B cell (primary cell): ENCODE measurements around the gene PLD5. TPM values are rescaled to one million over a fixed set of nuclear protein-coding genes. Genes with fewer than 3 reads are reported as not detected.
"Not testable (repeated sequence)": the region's sequence is repeated elsewhere in the genome, so short reads cannot be mapped to it uniquely, and the experiment has no call there.

Experiments
- ATAC-seq: fragments of 200-7000 bp; cut with Tn5 transposase; one replicate; pipeline ENCODE4 v1.10.0; 2021; ENCODE audit warnings: low read depth, mild to moderate bottlenecking, moderate number of reproducible peaks, moderate library complexity
- CTCF ChIA-PET: fragments of 350-600 bp; sonication (Branson Sonifier 250); formaldehyde crosslinking; loops from one replicate; lab custom pipeline; 2021; ENCODE audit warnings: antibody characterized with exemption, inconsistent platforms; lab: Charles Lee
- POLR2A ChIA-PET: fragments of 350-600 bp; sonication (Branson Sonifier 250); formaldehyde crosslinking; loops from one replicate; lab custom pipeline; 2021; ENCODE audit warnings: antibody characterized with exemption; lab: Charles Lee
- DNase-seq: peaks from one replicate; pipeline ENCODE4 v3.0.0; 2013
- H2AFZ ChIP-seq: 2 replicates; pipeline ENCODE4 v1.6.1; 2012; ENCODE audit warnings: mild to moderate bottlenecking, low read depth, low read length; ENCODE audit not compliant: insufficient read depth, poor library complexity, severe bottlenecking
- H3K27ac ChIP-seq, 2 donors: 1 replicate in 1 of 2; 2 replicates in 1 of 2; pipeline ENCODE4 v1.5.1; 2012 to 2013; ENCODE audit warnings: low read length in 2 of 2, mild to moderate bottlenecking in 2 of 2, moderate library complexity in 1 of 2
- H3K27me3 ChIP-seq, 4 experiments: fragments of 200-600 bp in 1 of 4; sonication (generic) in 1 of 4; replicated peaks in 1 of 4; 1 replicate in 2 of 4; 2 replicates in 2 of 4; pipeline versions ENCODE4 v1.6.1 to v1.7.0; 2013 to 2016; ENCODE audit warnings: low read length in 3 of 4, mild to moderate bottlenecking in 2 of 4, mixed read lengths in 1 of 4, moderate library complexity in 1 of 4; ENCODE audit not compliant: insufficient read depth in 4 of 4, control insufficient read depth in 3 of 4; ENCODE audit errors: control extremely low read depth in 1 of 4
- H3K36me3 ChIP-seq, 2 experiments: replicated peaks in 1 of 2; 1 replicate in 1 of 2; 2 replicates in 1 of 2; pipeline versions ENCODE4 v1.6.1 to v1.7.1; 2013; ENCODE audit warnings: low read length in 1 of 2; ENCODE audit not compliant: insufficient read depth in 2 of 2, control insufficient read depth in 1 of 2; ENCODE audit errors: control extremely low read depth in 1 of 2, extremely low read depth in 1 of 2
- H3K4me1 ChIP-seq, 2 donors: fragments of 200-600 bp in 1 of 2; sonication (generic) in 1 of 2; 1 replicate in 1 of 2; 2 replicates in 1 of 2; pipeline versions ENCODE4 v1.5.1 to v1.6.1; 2013 to 2017; ENCODE audit warnings: low read length in 2 of 2; ENCODE audit not compliant: control insufficient read depth in 2 of 2, insufficient read depth in 2 of 2
- H3K4me2 ChIP-seq: replicated peaks from 2 replicates; pipeline ENCODE3; 2012; ENCODE audit warnings: mild to moderate bottlenecking, low read depth, low read length; ENCODE audit not compliant: poor library complexity, severe bottlenecking
- H3K4me3 ChIP-seq, 5 experiments: fragments of 200-600 bp in 1 of 5; sonication (generic) in 1 of 5; 1 replicate in 3 of 5; 2 replicates in 2 of 5; pipeline versions ENCODE4 v1.5.1 to v1.7.0; 2011 to 2016; ENCODE audit warnings: low read length in 4 of 5, mild to moderate bottlenecking in 4 of 5, low read depth in 2 of 5, control low read depth in 1 of 5, moderate library complexity in 1 of 5; ENCODE audit not compliant: insufficient read depth in 1 of 5; ENCODE audit errors: control extremely low read depth in 1 of 5, extremely low read depth in 1 of 5
- H3K79me2 ChIP-seq: fragments of 200-600 bp; sonication (generic); one replicate; pipeline ENCODE4 v1.6.0; 2016; ENCODE audit warnings: low read length; ENCODE audit not compliant: control insufficient read depth, insufficient read depth
- H3K9ac ChIP-seq: fragments of 200-600 bp; sonication (generic); 2 replicates; pipeline ENCODE4 v1.6.1; 2017; ENCODE audit warnings: mild to moderate bottlenecking, low read length, moderate library complexity
- H3K9me3 ChIP-seq, 3 donors: one replicate each; pipeline versions ENCODE4 v1.6.1 to v1.7.1; 2013; ENCODE audit warnings: low read length in 2 of 3; ENCODE audit not compliant: control insufficient read depth in 2 of 3, insufficient read depth in 1 of 3; ENCODE audit errors: control extremely low read depth in 1 of 3
- H4K20me1 ChIP-seq: 2 replicates; pipeline ENCODE4 v1.6.0; 2012; ENCODE audit warnings: mild to moderate bottlenecking, low read length; ENCODE audit not compliant: insufficient read depth, control insufficient read depth, poor library complexity, severe bottlenecking
- H3K27ac Mint-ChIP-seq: one replicate; pipeline ENCODE4 v1.8.0; 2021; ENCODE audit warnings: mixed read lengths
- H3K27me3 Mint-ChIP-seq: one replicate; pipeline ENCODE4 v1.8.0; 2021; ENCODE audit warnings: mixed read lengths
- H3K4me1 Mint-ChIP-seq: one replicate; pipeline ENCODE4 v1.8.0; 2021; ENCODE audit warnings: mixed read lengths
- H3K4me3 Mint-ChIP-seq: one replicate; pipeline ENCODE4 v1.8.0; 2021; ENCODE audit warnings: mixed read lengths
- H3K9me3 Mint-ChIP-seq: one replicate; pipeline ENCODE4 v1.8.0; 2022; ENCODE audit warnings: mixed read lengths; ENCODE audit not compliant: insufficient read depth
- EZH2 ChIP-seq: IDR thresholded peaks from 2 replicates; pipeline ENCODE4 v1.6.1; 2012; ENCODE audit warnings: borderline replicate concordance, low read depth, mild to moderate bottlenecking, moderate library complexity, low read length; ENCODE audit not compliant: insufficient read depth, poor library complexity, severe bottlenecking
- WGBS: methylation state at CpG from one replicate; pipeline ENCODE4 v1.1.5; 2013; ENCODE audit warnings: missing lambda C conversion rate; ENCODE audit not compliant: insufficient coverage; 5-methylcytosine and 5-hydroxymethylcytosine counted together
- intact Hi-C: fragments of 100-400 bp; cut with micrococcal nuclease; formaldehyde crosslinking; loops from one replicate; pipeline ENCODE4 v1.10.0; 2022
- polyA plus RNA-seq: library from polyadenylated mRNA; depleted of rRNA; stranded (reverse); fragments of >200 nt; gene quantifications from 2 replicates; pipeline ENCODE4 v1.2.3, GENCODE V29; 2012
- total RNA-seq, 2 donors: library from RNA; stranded (reverse); fragments of 120-200 nt in 1 of 2; gene quantifications; 1 replicate in 1 of 2; 2 replicates in 1 of 2; pipeline versions ENCODE4 v1.2.3 to v1.2.4, GENCODE V29; 2013 to 2022
- TF ChIP-seq, protein P1 (sequence below): fragments of 200-600 bp; IDR thresholded peaks from one replicate; pipeline ENCODE4 v1.8.0; 2022; ENCODE audit warnings: antibody characterized with exemption, mild to moderate bottlenecking

The PLD5 gene
- total and polyA plus RNA-seq, 2 donors (not counting 1 experiment from before 2014, with no cell fraction given): 0.37 to 1.9 TPM

- peaks cover 3% of the 10 kb centered on the region for H3K27me3 Mint-ChIP-seq
- H3K36me3 ChIP-seq: no peaks in the 10 kb centered on the region
- H3K27ac ChIP-seq: no peak overlapping the region
- no peaks in the 10 kb centered on the region for H3K9me3 ChIP-seq
- H3K4me2 ChIP-seq: no peak overlapping the region
- no peak for ATAC-seq
- CTCF ChIA-PET: no interaction called here
- H3K4me1 Mint-ChIP-seq: no peaks in the 10 kb centered on the region
- no peaks in the 10 kb centered on the region for H3K79me2 ChIP-seq
- peaks cover 2% of the 10 kb centered on the region for H3K9me3 Mint-ChIP-seq
- WGBS: 94% methylated on average over 2 of the region's 2 CpGs
- intact Hi-C loops: no loop called here
- no peak overlapping the region for H3K27ac Mint-ChIP-seq
- TF ChIP-seq, protein P1, sequence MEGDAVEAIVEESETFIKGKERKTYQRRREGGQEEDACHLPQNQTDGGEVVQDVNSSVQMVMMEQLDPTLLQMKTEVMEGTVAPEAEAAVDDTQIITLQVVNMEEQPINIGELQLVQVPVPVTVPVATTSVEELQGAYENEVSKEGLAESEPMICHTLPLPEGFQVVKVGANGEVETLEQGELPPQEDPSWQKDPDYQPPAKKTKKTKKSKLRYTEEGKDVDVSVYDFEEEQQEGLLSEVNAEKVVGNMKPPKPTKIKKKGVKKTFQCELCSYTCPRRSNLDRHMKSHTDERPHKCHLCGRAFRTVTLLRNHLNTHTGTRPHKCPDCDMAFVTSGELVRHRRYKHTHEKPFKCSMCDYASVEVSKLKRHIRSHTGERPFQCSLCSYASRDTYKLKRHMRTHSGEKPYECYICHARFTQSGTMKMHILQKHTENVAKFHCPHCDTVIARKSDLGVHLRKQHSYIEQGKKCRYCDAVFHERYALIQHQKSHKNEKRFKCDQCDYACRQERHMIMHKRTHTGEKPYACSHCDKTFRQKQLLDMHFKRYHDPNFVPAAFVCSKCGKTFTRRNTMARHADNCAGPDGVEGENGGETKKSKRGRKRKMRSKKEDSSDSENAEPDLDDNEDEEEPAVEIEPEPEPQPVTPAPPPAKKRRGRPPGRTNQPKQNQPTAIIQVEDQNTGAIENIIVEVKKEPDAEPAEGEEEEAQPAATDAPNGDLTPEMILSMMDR: no peak
- no peak for TF ChIP-seq EZH2
- no peaks in the 10 kb centered on the region for H3K27me3 ChIP-seq
- H3K4me3 Mint-ChIP-seq: no peak overlapping the region
- H4K20me1 ChIP-seq: no peaks in the 10 kb centered on the region
- no peak overlapping the region for H2AFZ ChIP-seq
- H3K9ac ChIP-seq: no peak overlapping the region
- no peak for DNase-seq
- H3K4me3 ChIP-seq: no peak overlapping the region
- POLR2A ChIA-PET: no interaction called here
- H3K4me1 ChIP-seq: no peaks in the 10 kb centered on the region
Measured at GRCh38 chr1:242219298-242219901, 305.1 kb downstream of the PLD5 start.

DNA sequence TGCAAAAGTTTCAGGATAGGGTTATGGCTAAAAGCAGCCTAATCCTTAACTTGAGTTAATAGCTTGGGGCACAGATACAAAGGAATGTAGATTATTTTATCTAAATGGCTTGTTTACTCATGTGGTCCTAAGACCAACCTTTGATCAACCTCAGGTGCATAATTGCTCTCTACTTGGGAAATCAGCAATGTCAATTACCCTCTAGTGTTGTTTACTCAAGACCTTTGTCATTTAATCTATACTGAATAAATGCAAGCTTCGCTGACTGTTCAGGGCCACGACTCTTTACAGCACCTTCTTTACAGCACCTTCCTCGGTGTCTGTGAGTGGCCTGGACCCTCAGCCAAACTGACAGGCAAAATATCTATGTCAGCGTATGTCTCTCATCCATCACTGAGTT, 308.1 kb downstream of the PLD5 start:
- H3K9me3 Mint-ChIP-seq: peaks cover 2% of the 10 kb centered on the region
- no peak overlapping the region for H2AFZ ChIP-seq
- ChIA-PET POLR2A (no interaction called here), CTCF (no interaction called here)
- no peak for ATAC-seq
- no peak for DNase-seq
- no peak overlapping the region for H3K4me3 Mint-ChIP-seq
- H3K9me3 ChIP-seq: peaks cover 0 to 5% (median 0%) of the 10 kb centered on the region in 3 donors
- H3K4me1 Mint-ChIP-seq: no peaks in the 10 kb centered on the region
- H3K4me1 ChIP-seq: no peaks in the 10 kb centered on the region
- H3K27ac Mint-ChIP-seq: no peak overlapping the region
- H3K9ac ChIP-seq: no peak overlapping the region
- H3K27ac ChIP-seq: no peak overlapping the region
- intact Hi-C loops: no loop called here
- no peaks in the 10 kb centered on the region for H3K79me2 ChIP-seq
- H3K27me3 Mint-ChIP-seq: peaks cover 3% of the 10 kb centered on the region
- no peaks in the 10 kb centered on the region for H3K36me3 ChIP-seq
- WGBS: no CpG with 5 or more reads among the region's 4 CpGs
- H3K4me3 ChIP-seq: no peak overlapping the region
- H3K27me3 ChIP-seq: no peaks in the 10 kb centered on the region
- no peak overlapping the region for H3K4me2 ChIP-seq
- no peaks in the 10 kb centered on the region for H4K20me1 ChIP-seq
- no peak for TF ChIP-seq EZH2
- TF ChIP-seq, protein P1: no peak

DNA sequence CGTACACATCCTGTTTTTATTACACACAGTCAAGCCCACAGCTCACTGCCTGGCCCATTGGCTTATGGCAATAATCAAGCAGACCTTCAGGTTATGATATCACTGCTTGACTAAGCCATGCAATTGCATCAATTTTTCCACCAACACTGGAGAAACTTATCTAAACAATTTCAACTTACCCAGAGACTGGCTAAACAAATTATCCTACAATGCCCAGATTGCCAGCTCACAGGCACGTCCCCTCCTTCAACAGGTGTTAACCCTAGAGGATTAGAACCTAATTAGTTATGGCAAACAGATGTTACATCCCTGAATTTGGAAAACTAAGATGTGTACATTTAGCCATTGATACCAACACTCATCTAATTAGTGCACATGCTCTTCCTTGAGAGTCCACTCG, 310.0 kb downstream of the PLD5 start:
- CTCF ChIA-PET, H3K4me1 ChIP-seq, H3K9me3 ChIP-seq, H3K27ac Mint-ChIP-seq, H3K79me2 ChIP-seq, ATAC-seq, H3K27ac ChIP-seq, H3K9me3 Mint-ChIP-seq, DNase-seq, H3K36me3 ChIP-seq, intact Hi-C loops, H3K27me3 Mint-ChIP-seq, H3K27me3 ChIP-seq, H3K4me3 Mint-ChIP-seq, H2AFZ ChIP-seq, H3K4me1 Mint-ChIP-seq, POLR2A ChIA-PET, H3K9ac ChIP-seq, H3K4me2 ChIP-seq, H3K4me3 ChIP-seq, H4K20me1 ChIP-seq: not testable (repeated sequence)
- WGBS: 36% methylated on average over 1 of the region's 3 CpGs
